ENCODE results near the gene MCOLN3.
"Not testable (repeated sequence)": the region's sequence is repeated elsewhere in the genome, so short reads cannot be mapped to it uniquely, and the experiment has no call there.

DNA sequence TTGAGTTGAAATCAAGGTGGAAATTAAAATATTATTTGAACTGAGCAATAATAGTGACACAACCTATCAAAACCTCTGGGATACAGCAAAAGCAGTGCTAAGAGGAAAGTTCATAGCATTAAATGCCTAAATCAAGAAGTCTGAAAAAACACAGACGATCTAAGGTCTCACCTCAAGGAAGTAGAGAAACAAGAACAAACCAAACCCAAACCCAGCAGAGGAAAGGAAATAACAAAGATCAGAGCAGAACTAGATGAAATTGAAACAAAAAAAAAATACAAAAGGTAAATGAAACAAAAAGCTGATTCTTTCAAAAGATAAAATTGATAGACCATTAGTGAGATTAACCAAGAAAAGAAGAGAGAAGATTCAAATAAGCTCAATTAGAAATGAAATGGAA lies 42.7 kb downstream of the MCOLN3 start:
- TF ChIP-seq POLR2A (IDR thresholded peaks at IDR 0.05), result not testable (repeated sequence)
- TF ChIP-seq, protein P1, sequence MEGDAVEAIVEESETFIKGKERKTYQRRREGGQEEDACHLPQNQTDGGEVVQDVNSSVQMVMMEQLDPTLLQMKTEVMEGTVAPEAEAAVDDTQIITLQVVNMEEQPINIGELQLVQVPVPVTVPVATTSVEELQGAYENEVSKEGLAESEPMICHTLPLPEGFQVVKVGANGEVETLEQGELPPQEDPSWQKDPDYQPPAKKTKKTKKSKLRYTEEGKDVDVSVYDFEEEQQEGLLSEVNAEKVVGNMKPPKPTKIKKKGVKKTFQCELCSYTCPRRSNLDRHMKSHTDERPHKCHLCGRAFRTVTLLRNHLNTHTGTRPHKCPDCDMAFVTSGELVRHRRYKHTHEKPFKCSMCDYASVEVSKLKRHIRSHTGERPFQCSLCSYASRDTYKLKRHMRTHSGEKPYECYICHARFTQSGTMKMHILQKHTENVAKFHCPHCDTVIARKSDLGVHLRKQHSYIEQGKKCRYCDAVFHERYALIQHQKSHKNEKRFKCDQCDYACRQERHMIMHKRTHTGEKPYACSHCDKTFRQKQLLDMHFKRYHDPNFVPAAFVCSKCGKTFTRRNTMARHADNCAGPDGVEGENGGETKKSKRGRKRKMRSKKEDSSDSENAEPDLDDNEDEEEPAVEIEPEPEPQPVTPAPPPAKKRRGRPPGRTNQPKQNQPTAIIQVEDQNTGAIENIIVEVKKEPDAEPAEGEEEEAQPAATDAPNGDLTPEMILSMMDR (IDR thresholded peaks at IDR 0.05 in 8 of 11, conservative IDR thresholded peaks at IDR 0.05 in 3 of 11), result not testable (repeated sequence)

Measured in spleen (tissue), 7 donors.